ENCODE data around the gene CHMP1A.
"Not testable (repeated sequence)": the region's sequence is repeated elsewhere in the genome, so short reads cannot be mapped to it uniquely, and the experiment has no call there.

Gene CHMP1A

GRCh38 chr16:89657442-89658220, at the start of gene CHMP1A, which contains the start of gene SPATA33:
Gene CHMP1A (minus strand): TSS chr16:89657708. CDS start chr16:89657588, 120 bp downstream.
Gene SPATA33 (plus strand): TSS chr16:89657836. CDS start chr16:89657912, 76 bp downstream.
- peak; percentile 90 for DNase-seq (ENCODE audit: low read depth)

- DNase-seq (ENCODE audit: low read depth), result no peak
Measured at GRCh38 chr16:89706518-89707260, 49.2 kb upstream of the CHMP1A start.

- no peak for DNase-seq (ENCODE audit: low read depth)
Measured at GRCh38 chr16:89705006-89705405, 47.5 kb upstream of the CHMP1A start.

GRCh38 chr16:89704281-89704680, 46.8 kb upstream of the CHMP1A start:
- no peak for DNase-seq (ENCODE audit: low read depth)

GRCh38 chr16:89701425-89702406, 44.2 kb upstream of the CHMP1A start, which contains the start of gene SPATA2L:
Gene SPATA2L (minus strand): TSS chr16:89701705. CDS start chr16:89701232, 473 bp downstream.
- DNase-seq (ENCODE audit: low read depth), result peak; percentile 96

DNA sequence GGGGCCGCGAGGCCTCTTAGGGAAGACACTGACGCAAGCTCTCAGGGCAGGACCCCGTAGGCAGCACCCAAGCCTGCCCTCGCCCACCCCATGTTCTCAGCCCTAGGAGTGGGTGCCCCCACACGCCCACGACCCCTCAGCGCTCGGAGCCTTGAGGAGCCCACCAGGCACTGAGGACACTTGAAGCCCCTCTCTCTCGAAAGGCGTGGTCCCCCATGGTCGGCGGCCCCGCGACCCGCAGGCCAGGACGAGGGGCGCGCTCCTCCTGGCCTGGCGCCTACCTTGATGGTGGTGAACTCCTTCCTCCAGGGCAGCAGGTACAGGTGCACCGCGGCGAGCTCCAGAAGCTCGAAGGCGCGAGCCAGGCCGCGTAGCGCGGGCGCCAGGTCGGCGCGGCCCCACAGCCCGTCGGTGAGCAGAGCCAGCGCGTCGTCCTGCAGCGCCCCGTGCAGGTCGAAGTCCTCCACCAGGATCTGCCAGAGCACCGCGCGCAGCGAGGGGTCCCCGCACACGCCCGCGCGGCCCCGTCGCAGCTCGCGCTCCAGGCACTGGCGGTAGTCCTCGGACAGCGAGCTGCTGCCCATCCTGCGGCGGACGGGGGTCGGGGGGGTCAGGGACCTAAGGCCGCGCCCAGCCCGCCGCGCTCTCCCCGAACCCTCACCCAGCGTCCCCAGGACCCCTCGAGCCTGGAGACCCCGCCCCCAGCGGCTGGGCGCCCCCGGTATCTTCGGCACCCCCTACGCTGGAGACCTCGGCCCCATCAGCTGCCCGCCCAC, 43.3 kb upstream of the CHMP1A start:
- no peak for DNase-seq (ENCODE audit: low read depth)

DNA sequence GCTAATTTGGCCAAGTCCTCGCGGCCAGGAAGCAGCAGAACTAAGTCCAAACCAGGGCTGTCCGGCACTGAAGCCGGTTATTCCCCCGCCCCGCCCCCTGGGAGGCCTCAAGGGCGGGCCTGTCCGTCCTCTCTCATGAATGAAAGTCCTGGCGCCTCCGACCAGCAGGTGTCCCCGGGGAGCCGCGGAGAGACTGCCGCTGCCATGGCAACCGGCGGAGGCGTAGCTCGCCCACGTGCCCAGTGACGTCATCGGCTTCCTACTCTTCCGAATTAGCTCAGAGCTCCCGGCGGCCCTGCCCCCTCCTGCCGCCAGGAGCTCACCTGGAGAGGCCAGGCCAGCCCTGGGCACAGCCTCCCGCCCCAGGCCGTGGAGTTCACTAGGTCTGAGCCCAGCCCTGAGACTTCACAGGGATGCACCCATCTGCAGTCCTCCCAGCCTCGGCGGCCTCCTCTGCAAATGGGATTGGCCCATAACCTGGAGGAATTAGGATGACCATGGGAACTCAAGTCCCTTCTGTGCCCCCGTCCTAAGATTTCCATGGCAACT, 42.7 kb upstream of the CHMP1A start:
- DNase-seq (ENCODE audit: low read depth), result peak; percentile 95

DNA sequence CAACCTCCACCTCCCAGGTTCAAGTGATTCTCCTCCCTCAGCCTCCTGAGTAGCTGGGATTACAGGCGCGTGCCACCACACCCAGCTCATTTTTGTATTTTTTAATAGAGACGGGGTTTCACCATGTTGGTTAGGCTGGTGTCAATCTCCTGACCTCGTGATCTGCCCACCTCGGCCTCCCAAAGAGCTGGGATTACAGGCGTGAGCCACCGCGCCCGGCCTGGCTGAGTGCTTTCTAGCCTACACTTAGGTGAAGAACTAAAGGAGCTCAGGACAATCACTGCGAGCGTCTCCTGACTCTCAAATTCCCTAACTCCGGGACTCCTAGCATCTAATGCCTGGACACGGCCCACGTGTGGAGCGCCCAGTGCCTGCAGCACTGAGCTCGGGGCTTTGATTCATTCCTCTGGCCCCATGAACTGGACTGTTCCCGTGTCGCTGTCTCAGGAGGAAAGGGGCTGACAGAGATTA, 42.2 kb upstream of the CHMP1A start:
- DNase-seq (ENCODE audit: low read depth), result not testable (repeated sequence)

DNA sequence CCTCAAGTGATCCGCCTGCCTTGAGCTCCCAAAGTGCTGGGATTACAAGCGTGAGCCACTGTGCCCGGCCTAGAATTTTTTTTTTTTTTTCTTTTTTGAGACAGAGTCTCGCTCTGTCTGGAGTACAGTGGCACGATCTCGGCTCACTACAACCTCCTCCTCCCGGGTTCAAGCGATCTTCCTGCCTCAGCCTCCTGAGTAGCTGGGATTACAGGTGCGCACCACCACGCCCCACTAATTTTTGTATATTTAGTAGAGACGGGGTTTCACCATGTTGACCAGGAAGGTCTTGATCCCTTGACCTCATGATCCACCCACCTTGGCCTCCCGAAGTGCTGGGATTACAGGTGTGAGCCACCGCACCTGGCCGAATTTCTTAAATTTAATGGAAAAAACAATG, 41.2 kb upstream of the CHMP1A start:
- DNase-seq (ENCODE audit: low read depth), result not testable (repeated sequence)

GRCh38 chr16:89697616-89698331, 40.3 kb upstream of the CHMP1A start:
- no peak for DNase-seq (ENCODE audit: low read depth)

DNA sequence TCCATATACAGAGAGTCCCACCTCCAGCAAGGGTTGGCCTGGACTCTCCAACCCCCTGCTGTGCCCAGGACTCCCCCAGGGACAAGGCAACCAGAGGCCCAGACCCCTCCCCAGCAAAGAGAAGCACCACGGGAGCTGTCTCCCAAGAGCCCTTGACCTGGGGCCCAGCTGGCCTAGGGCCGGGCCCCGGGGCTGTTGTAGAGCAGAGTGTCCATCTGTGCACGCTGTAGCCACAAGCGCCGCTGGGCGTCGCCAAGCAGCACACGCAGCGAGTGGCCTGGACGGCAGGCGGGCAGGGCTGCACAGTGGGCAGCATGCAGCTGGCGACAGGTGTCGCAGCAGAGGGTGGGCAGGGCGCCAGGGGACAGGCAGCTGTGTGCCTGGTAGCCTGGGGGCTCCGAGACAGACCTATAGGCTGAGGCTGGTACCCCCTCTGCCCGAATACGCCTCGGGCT, 39.7 kb upstream of the CHMP1A start:
- DNase-seq (ENCODE audit: low read depth), result no peak

- no peak for DNase-seq (ENCODE audit: low read depth)
Measured at GRCh38 chr16:89696670-89697128, 39.2 kb upstream of the CHMP1A start.

DNA sequence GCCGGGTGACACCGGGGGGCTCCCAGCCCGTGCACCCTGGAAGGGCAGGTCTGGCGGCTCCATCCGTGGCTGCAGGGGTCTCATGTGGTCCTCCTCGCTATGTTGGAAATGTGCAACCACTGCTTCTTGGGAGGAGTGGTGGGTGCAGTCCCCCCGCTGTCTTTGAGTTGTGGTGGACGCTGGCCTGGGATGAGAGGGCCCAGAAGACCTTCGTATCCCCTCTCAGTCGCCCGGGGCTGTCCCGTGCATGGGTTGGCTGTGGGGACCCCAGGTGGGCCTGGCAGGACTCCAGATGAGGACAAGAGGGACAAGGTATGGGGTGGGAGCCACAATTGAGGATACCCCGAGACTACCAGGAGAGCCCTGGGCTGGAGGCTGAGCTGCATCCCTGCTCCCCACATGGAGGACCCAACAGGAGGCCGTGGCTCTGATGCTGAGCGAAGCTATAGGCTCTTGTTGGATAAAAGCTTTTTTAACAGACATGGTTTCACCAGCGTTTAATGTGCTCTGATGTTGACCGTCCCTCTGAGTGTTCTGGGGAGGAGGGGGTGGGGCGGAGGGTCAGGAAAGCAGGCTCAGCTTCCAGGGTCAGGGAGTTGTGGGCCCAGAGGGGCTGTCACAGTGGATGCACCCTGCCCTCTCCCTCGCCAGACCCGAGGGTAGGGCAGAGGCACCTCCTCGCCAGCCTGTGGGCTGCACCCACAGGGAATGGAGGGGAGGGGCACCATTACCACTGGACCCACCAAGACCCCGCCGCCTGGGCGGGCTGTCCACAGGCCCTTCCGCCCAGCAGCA, 38.6 kb upstream of the CHMP1A start:
- DNase-seq (ENCODE audit: low read depth), result no peak

DNA sequence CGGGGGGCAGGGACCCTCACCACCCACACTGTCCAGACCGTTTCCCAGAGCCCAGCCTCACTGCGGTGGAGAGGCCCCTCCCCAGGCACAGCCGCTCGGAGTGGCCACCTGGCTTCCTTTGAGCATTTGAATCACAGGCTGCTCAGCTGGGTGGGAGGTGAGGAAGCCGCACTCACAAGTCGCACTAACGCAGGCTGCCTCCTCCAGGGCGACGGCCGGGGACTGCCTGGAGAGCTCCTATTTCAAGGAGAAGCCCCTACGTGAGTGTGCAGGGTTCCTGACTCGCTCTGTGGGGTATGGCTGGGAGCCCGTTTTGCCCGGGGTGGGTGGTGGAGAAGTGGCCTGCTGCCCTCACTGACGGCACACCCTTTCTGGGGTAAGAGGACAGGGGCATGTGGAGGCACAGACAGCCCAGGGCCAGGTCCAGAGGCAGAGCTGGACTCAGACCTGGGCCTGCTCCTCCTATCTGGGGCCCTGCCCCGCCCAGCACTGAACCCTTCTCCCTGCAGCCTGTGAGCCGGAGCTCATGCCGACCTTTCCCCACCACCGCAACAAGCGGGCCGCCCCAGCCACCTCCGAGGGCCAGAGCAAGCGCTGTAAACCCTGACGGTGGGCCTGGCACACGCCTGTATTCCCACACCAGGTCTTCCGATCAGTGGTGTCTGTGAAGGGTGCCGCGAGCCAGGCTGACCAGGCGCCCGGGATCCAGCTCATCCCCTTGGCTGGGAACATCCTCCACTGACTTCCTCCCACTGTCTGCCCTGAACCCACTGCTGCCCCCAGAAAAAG, 37.8 kb upstream of the CHMP1A start:
- DNase-seq (ENCODE audit: low read depth), result no peak

DNA sequence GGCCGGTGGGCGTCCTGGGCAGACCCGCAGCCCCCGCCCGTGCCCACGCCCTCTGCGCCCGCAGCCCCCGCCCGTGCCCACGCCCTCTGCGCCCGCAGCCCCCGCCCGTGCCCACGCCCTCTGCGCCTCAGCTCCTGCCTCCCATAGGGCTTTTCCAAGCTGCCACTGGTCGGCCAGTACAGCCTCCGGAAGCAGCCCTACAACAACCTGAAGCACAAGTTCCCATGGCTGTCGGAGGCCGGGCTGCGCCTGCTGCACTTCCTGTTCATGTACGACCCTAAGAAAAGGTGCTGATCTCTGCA, 37.2 kb upstream of the CHMP1A start:
- not testable (repeated sequence) for DNase-seq (ENCODE audit: low read depth)

DNA sequence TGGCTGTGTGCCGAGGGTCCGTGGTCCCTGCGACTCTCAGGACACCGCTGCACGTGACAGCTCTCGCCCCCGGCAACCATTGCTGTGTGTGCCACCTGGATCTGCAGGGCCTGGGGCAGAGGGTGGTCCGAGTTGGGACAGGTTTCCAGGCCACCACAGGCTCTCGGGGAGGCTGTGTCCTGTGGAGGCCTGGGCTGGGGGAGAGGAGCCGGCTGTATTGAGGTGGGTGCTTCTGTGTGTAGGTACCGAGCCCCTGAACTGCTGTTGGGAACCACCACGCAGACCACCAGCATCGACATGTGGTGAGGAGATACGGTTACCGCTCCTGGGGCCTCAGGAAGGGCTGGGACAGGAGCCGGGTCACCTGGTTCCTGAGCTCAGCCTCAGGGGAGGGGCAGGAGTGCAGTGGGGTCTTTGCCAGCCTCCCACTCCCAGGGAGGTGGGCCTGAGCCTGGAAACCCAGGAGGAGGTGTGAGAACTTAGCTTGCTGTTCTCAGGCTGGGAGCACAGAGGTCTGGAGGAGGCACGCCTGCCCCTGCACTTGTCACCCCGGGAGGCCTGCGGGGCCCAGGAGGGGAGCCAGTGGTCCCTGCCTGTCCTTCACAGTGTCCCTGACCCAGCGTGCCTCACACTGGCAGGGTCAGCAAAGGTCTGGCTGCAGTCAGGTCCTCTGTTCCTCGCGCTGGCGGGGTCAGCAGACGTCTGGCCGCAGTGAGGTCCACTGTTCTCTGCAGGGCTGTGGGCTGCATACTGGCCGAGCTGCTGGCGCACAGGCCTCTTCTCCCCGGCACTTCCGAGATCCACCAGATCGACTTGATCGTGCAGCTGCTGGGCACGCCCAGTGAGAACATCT, 36.6 kb upstream of the CHMP1A start:
- DNase-seq (ENCODE audit: low read depth), result no peak

DNA sequence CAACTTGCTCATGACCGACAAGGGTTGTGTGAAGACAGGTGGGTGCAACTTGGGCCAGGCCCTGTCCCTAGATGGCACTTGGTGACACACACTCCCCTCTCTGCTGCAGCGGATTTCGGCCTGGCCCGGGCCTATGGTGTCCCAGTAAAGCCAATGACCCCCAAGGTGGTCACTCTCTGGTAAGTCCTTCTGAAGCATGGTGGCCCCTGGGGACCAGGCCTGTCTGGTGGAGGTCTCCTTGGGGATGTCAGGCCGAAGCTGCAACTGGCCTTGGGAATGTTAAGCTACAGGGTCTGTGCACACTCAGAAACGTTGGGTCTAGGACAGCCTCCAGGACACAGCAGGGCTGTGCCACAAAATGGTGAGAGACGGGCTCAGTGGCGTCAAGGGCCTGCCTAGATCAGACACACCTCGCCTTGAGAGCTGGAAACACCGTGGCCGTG, 35.8 kb upstream of the CHMP1A start:
- DNase-seq (ENCODE audit: low read depth), result no peak
